Effector CD8-positive, alpha-beta T cell (primary cell): ENCODE data around the gene GRID1.

Experiments
- DNase-seq: peaks from one replicate; lab custom pipeline; 2025; lab: John Stamatoyannopoulos, UW

The GRID1 gene

GRCh38 chr10:86370006-86370585 lies 3.5 kb upstream of the GRID1 start:
- DNase-seq = no peak

GRCh38 chr10:86368987-86369386 lies 2.4 kb upstream of the GRID1 start:
- DNase-seq = no peak

- DNase-seq = no peak
Measured at GRCh38 chr10:86368046-86368445, 1.5 kb upstream of the GRID1 start.

- no peak for DNase-seq
Measured at GRCh38 chr10:86367152-86367951, 757 bp upstream of the GRID1 start.

GRCh38 chr10:86366902-86367151 lies 232 bp upstream of the GRID1 start:
- no peak for DNase-seq

- no peak for DNase-seq
Measured at GRCh38 chr10:86365346-86366032, 1.1 kb downstream of the GRID1 start.

- DNase-seq = no peak
Measured at GRCh38 chr10:86364491-86365345, 1.9 kb downstream of the GRID1 start.

- no peak for DNase-seq
Measured at GRCh38 chr10:86363833-86364490, 2.6 kb downstream of the GRID1 start.

GRCh38 chr10:86363184-86363832 lies 3.3 kb downstream of the GRID1 start:
- no peak for DNase-seq

- no peak for DNase-seq
Measured at GRCh38 chr10:86362586-86363183, 3.9 kb downstream of the GRID1 start.

- no peak for DNase-seq
Measured at GRCh38 chr10:86362129-86362527, 4.5 kb downstream of the GRID1 start.

GRCh38 chr10:86361156-86362128 lies 5.2 kb downstream of the GRID1 start:
- DNase-seq = no peak

GRCh38 chr10:86360657-86361056 lies 5.9 kb downstream of the GRID1 start:
- DNase-seq = no peak

GRCh38 chr10:86359954-86360353 lies 6.6 kb downstream of the GRID1 start:
- no peak for DNase-seq

- DNase-seq = no peak
Measured at GRCh38 chr10:86359111-86359510, 7.5 kb downstream of the GRID1 start.

GRCh38 chr10:86357676-86358075 lies 8.9 kb downstream of the GRID1 start:
- no peak for DNase-seq

- DNase-seq = no peak
Measured at GRCh38 chr10:86357041-86357440, 9.6 kb downstream of the GRID1 start.

- no peak for DNase-seq
Measured at GRCh38 chr10:86356296-86356695, 10.3 kb downstream of the GRID1 start.

GRCh38 chr10:86355571-86356038 lies 11.0 kb downstream of the GRID1 start:
- no peak for DNase-seq
